ENCODE measurements around the gene MAGI1. TPM values are rescaled to one million over a fixed set of nuclear protein-coding genes. Genes with fewer than 3 reads are reported as not detected.

The MAGI1 gene
- total RNA-seq, 1 experiment from 2014 or later = 38.6 TPM

- no peaks in the 10 kb centered on the region for H3K36me3 ChIP-seq (ENCODE audit: control insufficient read depth in 1 of 2, insufficient read depth in 2 of 2, low read length in 2 of 2)
- ChIA-PET POLR2A (no interaction called here), CTCF (no interaction called here), RAD21 (ENCODE audit: low non-redundant PET in 1 of 2, low total read pairs in 2 of 2, uncharacterized antibody in 2 of 2, unreplicated experiment in 2 of 2) (interaction anchor here in 1 of 2 experiments (0.6 kb wide), 1 partner anchor 18 kb away, joined by 4 read pairs; no protein-coding TSS in a partner anchor)
- H4K20me1 ChIP-seq (ENCODE audit: insufficient read depth) = no peaks in the 10 kb centered on the region
- no peak overlapping the region for H3K4me3 ChIP-seq (replicated peaks in 1 of 2; ENCODE audit: low read depth in 1 of 2, low read length in 2 of 2)
- no peak for TF ChIP-seq MAX (IDR thresholded peaks at IDR 0.05)
- no peak for TF ChIP-seq RAD21 (IDR thresholded peaks at IDR 0.05; ENCODE audit: low read depth)
- no peak for TF ChIP-seq YY1 (IDR thresholded peaks at IDR 0.05; ENCODE audit: extremely low read depth, insufficient replicate concordance, low read depth, low read length)
- no peak for TF ChIP-seq EZH2phosphoT487 (IDR thresholded peaks at IDR 0.05; ENCODE audit: borderline replicate concordance)
- no peak for TF ChIP-seq JUND (IDR thresholded peaks at IDR 0.05)
- no peak for TF ChIP-seq SIN3A (IDR thresholded peaks at IDR 0.05; ENCODE audit: low read depth)
- TF ChIP-seq SP1 (IDR thresholded peaks at IDR 0.05; ENCODE audit: low read depth) = no peak
- TF ChIP-seq CTCF (IDR thresholded peaks at IDR 0.05 in 2 of 3, conservative IDR thresholded peaks at IDR 0.05 in 1 of 3; ENCODE audit: borderline replicate concordance in 1 of 3, insufficient read depth in 1 of 3, low read depth in 2 of 3, low read length in 2 of 3) = no peak
- no peak for TF ChIP-seq POLR2A (IDR thresholded peaks at IDR 0.05; ENCODE audit: borderline replicate concordance, extremely low read depth, insufficient read depth, insufficient read length)
- no peak for TF ChIP-seq EGR1 (IDR thresholded peaks at IDR 0.05; ENCODE audit: low read depth)
- no peak for TF ChIP-seq ELF1 (IDR thresholded peaks at IDR 0.05; ENCODE audit: borderline replicate concordance, low read depth)
- no peak for TF ChIP-seq ZFX (IDR thresholded peaks at IDR 0.05)
- no peak for TF ChIP-seq ATF3 (IDR thresholded peaks at IDR 0.05)
- no peak for TF ChIP-seq REST (IDR thresholded peaks at IDR 0.05; ENCODE audit: low read depth)
- TF ChIP-seq CBX3 (IDR thresholded peaks at IDR 0.05; ENCODE audit: low read depth) = no peak
- no peak for TF ChIP-seq EZH2 (IDR thresholded peaks at IDR 0.05)
- no peak for TF ChIP-seq ZBTB33 (IDR thresholded peaks at IDR 0.05; ENCODE audit: extremely low read depth, insufficient replicate concordance, low read length)
- TF ChIP-seq CEBPB (IDR thresholded peaks at IDR 0.05; ENCODE audit: low read depth) = no peak
- TF ChIP-seq POLR2AphosphoS5 (IDR thresholded peaks at IDR 0.05; ENCODE audit: low read depth, low read length) = no peak
- no peak for TF ChIP-seq ZNF274 (IDR thresholded peaks at IDR 0.05; ENCODE audit: low read depth, low read length)
- H3K27ac ChIP-seq (ENCODE audit: low read depth, low read length) = no peak overlapping the region
- ATAC-seq (no peak), DNase-seq (ENCODE audit: low read depth, low spot score) (no peak)
- peaks cover 6% of the 10 kb centered on the region for H3K79me2 ChIP-seq (ENCODE audit: insufficient read depth, low read length)
- peaks cover 51 to 71% of the 10 kb centered on the region in 2 experiments for H3K4me1 ChIP-seq (ENCODE audit: control insufficient read depth in 1 of 2, insufficient read depth in 2 of 2, low read length in 2 of 2)
- no peak overlapping the region for H3K9ac ChIP-seq (ENCODE audit: low read length)
- H2AFZ ChIP-seq (ENCODE audit: low read depth, low read length, poor library complexity, severe bottlenecking) = no peak overlapping the region
- H3K9me2 ChIP-seq (ENCODE audit: insufficient read depth) = no peaks in the 10 kb centered on the region
- intact Hi-C loops (cut with micrococcal nuclease) = no loop called here
- no TSS peak for BruUV-seq (replicated peaks)
- no peaks in the 10 kb centered on the region for H3K9me3 ChIP-seq (ENCODE audit: control insufficient read depth in 1 of 2, insufficient read depth in 1 of 2, low read depth in 1 of 2, low read length in 2 of 2)
- no peak overlapping the region for H3K4me2 ChIP-seq (ENCODE audit: low read length)
- no peaks in the 10 kb centered on the region for H3K27me3 ChIP-seq (ENCODE audit: insufficient read depth, low read length)
Measured at GRCh38 chr3:65968996-65969395, 69.7 kb downstream of the MAGI1 start.
